HG03025 (cell line): ENCODE results near the gene NFIB.

Experiments
- ATAC-seq: cut with Tn5 transposase; IDR thresholded peaks from one replicate; pipeline ENCODE4 v1.9.1; 2021; ENCODE audit warnings: mild to moderate bottlenecking, moderate library complexity; ENCODE audit not compliant: unreplicated experiment, low FRiP score

NFIB gene

DNA sequence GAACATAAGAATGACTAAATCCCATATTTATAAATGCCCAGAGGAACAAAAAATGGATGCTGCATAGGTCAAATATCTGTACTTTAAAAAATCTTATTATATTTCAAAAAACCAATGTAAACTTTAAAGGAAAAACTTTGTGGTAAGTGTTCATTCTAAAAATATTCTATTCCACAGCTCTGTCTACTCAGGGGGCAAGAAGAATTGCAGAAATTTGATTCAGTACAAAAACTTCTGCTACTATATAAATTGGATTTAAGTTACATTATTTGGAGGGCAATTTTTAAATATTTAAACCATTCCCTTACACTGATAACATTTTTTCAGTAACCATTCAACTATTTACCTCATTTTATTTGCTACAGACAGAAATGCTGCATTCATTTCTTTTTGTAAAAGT is 32.1 kb downstream of the NFIB start:
- no peak for ATAC-seq

DNA sequence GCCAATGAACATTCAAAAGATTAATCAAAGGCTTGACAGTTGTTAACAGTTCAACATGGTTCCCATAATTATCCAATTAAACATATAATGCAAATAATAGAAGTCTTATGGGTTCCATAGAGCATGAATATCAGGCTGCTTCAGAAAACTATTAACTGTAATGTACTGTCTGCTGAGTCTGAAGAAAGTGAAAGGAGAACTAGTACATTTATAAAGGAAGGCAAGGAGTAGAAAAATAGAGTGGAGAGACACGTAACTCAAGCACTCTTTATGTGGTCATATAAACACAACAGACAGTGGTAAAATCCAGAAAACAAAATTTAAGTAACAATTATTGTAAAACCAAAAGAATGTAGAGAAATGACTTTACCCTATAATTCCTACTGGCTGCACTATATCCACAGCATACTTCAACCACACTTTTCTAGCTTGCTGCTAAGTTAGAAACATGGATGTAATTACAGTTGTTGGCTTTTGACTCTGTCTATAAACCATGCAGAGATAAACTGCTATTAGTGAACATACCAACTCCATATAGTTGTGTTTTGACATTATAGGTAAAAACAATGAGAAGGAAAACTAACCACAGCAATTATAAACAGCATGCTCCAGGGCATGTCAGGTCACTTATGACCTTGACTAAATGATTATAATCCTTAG is 32.7 kb downstream of the NFIB start:
- ATAC-seq, result no peak

DNA sequence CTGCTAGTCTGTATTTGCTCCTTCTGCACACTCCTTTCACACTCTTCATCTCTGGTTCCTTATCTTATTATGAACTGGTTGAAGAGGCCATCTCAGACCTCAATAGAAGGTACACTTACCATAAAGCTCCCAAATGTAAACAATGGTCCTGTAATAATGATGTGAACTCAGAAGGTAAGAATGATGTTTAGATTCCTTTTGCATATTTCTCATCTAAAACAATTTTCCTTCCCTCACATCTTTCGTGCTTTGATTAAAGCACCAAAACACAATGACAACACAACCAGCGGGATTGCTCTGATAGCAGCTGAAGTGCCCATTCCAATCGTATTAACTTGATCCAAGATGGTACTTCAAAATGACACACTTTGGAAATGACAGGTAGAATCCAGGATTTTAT is 34.3 kb downstream of the NFIB start:
- ATAC-seq, result no peak

DNA sequence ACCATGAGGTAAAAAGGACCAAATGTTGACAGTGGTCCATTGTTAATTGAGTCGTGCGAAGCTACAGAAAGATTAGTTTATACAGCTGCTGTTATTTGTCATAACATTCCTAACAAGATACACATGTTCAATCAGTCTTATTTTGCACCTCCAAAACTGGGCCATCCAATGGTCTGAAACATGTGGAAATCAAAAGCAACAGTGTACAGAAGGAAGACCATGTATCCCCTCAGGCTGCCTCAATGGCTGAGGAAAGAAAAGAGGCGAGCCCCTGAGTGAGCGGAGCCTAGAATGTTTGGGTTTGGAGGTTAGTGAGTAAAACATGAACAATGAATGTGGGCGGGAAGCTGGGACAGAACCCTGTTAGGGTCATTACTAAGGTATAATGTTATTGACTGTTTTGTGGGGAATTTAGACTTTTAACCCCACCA is 35.6 kb downstream of the NFIB start:
- no peak for ATAC-seq

- ATAC-seq, result no peak
Observed at GRCh38 chr9:14277761-14278160, 36.2 kb downstream of the NFIB start.

- no peak for ATAC-seq
Observed at GRCh38 chr9:14277244-14277643, 36.7 kb downstream of the NFIB start.

- ATAC-seq, result no peak
Observed at GRCh38 chr9:14275331-14275730, 38.6 kb downstream of the NFIB start.

DNA sequence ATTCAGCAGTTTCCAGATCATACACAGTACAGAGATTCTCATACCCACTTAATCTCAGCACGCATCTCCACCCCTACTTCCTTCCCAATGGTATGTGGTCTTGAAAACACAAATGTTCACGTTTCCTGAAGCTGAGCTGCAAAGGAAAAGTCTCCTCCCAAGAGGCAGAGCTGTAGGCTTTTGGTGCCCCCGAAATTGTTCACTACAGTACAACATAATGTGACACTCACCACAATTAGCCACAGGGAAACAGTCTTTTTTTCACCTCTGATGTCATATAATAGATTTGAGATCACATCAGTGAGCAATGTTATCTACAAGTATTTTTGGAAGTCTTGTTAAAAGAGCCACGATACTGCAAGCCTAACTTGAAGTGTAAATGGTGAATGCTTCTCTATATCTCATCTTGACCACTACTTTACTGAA is 40.2 kb downstream of the NFIB start:
- no peak for ATAC-seq

DNA sequence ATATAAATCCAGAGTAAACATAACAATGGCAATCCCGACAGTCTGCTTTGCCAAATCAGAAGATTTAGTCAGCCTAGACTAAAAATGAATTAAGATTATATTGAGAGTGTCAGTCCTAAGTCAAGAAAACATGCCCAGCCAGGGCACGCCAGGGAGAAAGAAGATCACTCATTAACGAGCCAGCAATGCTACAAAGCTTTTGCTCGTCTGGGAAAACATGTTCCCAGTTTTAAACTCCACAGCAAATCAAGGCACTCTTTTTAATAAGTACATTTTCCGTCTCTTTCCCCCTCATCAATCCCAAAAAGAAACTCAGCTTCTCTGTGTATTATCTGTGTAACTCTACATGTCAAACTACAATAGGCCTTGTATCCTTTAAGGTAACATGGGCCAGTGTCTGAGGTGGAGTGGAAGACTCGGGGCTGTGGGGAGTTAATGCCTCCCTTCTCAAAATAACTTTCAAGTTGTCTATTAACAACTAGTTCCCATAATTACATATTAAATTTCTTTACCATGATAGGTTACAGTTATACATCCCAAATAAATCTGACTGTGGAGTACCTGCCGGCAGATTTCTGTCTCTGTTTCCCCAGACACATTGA is 40.9 kb downstream of the NFIB start:
- no peak for ATAC-seq

- no peak for ATAC-seq
Observed at GRCh38 chr9:14271093-14271673, 42.8 kb downstream of the NFIB start.

DNA sequence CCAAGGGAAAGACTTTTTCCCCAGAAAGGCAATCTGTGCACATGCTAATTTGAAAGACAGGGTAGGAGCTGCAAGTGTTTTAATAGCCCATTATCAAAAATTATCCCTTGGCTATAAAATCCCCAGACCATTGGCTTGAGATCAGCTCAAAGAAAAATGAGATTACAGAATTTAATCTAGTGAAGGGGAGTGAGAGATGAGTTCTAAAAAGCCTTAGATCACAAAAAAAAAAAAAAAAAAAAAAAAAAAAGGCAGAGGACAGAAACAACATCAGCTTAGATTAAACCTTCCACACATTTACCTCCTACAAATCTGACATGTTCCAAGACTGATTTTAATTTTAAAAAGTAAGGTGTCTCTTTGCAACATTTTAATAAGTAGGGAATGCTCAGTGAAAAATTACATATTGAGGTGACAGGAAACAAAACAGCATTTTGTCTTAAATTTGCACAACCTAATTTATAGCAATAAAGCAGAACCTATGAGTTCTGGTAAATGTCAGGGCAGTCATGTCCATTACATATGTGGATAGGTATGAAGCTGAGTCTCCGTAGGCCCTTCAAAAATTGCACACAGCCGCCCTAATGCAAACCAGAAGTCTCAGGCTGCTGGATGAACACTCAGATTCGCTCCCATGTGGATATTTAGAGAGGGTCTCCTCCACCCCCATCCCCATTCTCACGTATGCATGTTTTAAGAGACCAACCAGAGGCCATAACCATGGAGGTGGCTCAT is 43.4 kb downstream of the NFIB start:
- no peak for ATAC-seq

DNA sequence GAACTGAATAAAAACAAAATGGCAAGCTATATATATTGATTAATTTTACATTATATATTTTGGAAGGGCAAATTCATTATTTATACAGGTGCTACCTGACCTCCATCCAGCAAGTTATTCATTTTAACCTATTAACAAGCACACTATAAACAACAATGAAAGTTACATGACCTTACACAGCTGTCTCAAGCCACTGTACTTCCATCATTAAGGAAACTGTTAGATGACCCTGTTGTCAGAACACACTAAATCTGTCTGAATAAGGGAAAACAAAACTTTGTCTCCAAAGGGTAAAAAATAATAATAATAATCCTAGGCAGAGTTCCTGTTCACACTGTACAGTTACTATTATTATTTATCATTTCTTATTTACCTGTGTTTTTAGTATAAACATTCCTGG is 44.0 kb downstream of the NFIB start:
- ATAC-seq, result no peak

GRCh38 chr9:14263707-14264483 is 50.0 kb downstream of the NFIB start:
- ATAC-seq, result no peak

- no peak for ATAC-seq
Observed at GRCh38 chr9:14262827-14263226, 51.1 kb downstream of the NFIB start.

DNA sequence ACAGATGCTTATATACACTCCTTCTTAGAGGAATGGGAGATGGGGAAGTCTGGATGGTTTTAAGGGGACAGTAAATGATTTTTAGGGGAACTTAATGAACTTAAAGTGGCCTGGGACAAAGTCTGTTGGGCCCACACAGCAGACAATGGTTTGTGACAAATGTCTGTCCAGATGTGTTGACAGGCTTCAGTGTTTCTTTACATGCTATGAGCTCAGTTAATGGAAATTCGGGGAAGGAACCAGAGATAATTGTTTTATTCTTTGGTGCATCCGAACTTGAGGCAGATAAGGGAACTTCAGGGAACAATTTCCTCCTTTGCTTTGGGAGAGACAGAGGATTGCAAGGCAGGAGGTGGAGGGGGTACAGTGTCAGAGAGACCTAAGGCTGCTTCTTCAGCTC is 52.3 kb downstream of the NFIB start:
- no peak for ATAC-seq

DNA sequence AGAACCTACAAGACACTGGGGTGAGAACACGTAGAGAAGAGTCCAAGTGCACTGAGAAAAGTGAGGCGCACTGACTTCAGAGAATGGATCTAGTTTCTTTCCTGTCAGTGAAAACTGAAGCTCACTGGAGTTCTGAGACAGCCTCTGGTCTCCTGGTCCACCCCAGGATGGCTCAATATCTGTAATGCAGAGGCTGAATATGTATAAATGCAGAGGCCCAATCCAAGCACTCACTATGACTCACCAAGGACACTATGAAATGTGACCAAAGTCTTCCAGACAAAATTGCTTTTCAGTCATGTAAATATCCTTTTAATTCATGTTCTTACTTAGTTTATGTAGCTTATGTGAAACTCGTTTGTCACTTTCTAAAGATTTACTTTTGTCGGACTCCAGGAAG is 53.8 kb downstream of the NFIB start:
- no peak for ATAC-seq

GRCh38 chr9:14258660-14259239 is 55.2 kb downstream of the NFIB start:
- ATAC-seq, result no peak

- no peak for ATAC-seq
Observed at GRCh38 chr9:14258156-14258555, 55.8 kb downstream of the NFIB start.

GRCh38 chr9:14256588-14256987 is 57.4 kb downstream of the NFIB start:
- no peak for ATAC-seq
